ENCODE data around the gene EPHB1. TPM values are rescaled to one million over a fixed set of nuclear protein-coding genes. Genes with fewer than 3 reads are reported as not detected.

The EPHB1 gene
- total and polyA plus RNA-seq, 2 of the 13 experiments (the other 11 are each of a cell fraction or from before 2014, with no cell fraction given), result 0.07 to 0.21 TPM

GRCh38 chr3:135214400-135214799, 419.3 kb downstream of the EPHB1 start:
- intact Hi-C loops (cut with micrococcal nuclease; ENCODE audit: unreplicated experiment), result no loop called here
- CTCF ChIA-PET (ENCODE audit: low intra/inter-chr PET ratio, low total read pairs), result no interaction called here
- Histone ChIP-seq H3K4me1 (ENCODE audit: insufficient read depth, low read length) (no peaks in the 10 kb centered on the region), H3K4me2 (ENCODE audit: low read depth, low read length) (no peak overlapping the region), H3K79me2 (ENCODE audit: insufficient read depth, low read length) (no peaks in the 10 kb centered on the region), H3K36me3 (replicated peaks in 1 of 2; ENCODE audit: control insufficient read depth in 1 of 2, insufficient read depth in 2 of 2, low read length in 2 of 2) (no peaks in the 10 kb centered on the region), H3K4me3 (replicated peaks in 1 of 3; ENCODE audit: insufficient read depth in 1 of 3, low read depth in 2 of 3, low read length in 3 of 3) (no peak overlapping the region), H2AFZ (ENCODE audit: low read length) (no peak overlapping the region), H3K9me3 (ENCODE audit: low read length) (no peaks in the 10 kb centered on the region), H4K20me1 (ENCODE audit: insufficient read depth, low read length) (no peaks in the 10 kb centered on the region), H3K27me3 (ENCODE audit: control insufficient read depth in 1 of 2, insufficient read depth in 2 of 2, low read length in 2 of 2) (no peaks in the 10 kb centered on the region; a peak in 1 of 5 replicates), H3K9ac (ENCODE audit: insufficient read depth, low read depth, low read length) (no peak overlapping the region), H3K27ac (ENCODE audit: extremely low read length, insufficient read depth, low read length) (no peak overlapping the region)
- no peak for DNase-seq (ENCODE audit: low spot score)
- POLR2A ChIA-PET, result no interaction called here
- in situ Hi-C loops (cut with HindIII; ENCODE audit: extremely low pct_ligation_motif_present, low pct_unique_long_range_greater_than_20kb), result no loop called here
- 28% methylated on average over 5 of the region's 5 CpGs for WGBS (ENCODE audit: low lambda C conversion rate)
- FAIRE-seq, result no peak
- no peak for ATAC-seq
- no TSS peak for BruUV-seq (replicated peaks)
- TF ChIP-seq USF2 (IDR thresholded peaks at IDR 0.05; ENCODE audit: low read depth, low read length) (no peak), USF2 (CRISPR knock-in tag; IDR thresholded peaks at IDR 0.05; ENCODE audit: borderline replicate concordance) (no peak), RCOR2 (CRISPR knock-in tag; IDR thresholded peaks at IDR 0.05) (no peak), TIGD3 (CRISPR knock-in tag; IDR thresholded peaks at IDR 0.05; ENCODE audit: borderline replicate concordance) (no peak), ASH2L (IDR thresholded peaks at IDR 0.05; ENCODE audit: insufficient read length, low read depth, low read length) (no peak)
